ENCODE data around the gene TTL.

The TTL gene

GRCh38 chr2:112582314-112582746 lies 100.4 kb downstream of the TTL start:
- FAIRE-seq (peak; percentile 17), DNase-seq (ENCODE audit: insufficient read length) (no peak)
- TF ChIP-seq POLR2A (IDR thresholded peaks at IDR 0.05; ENCODE audit: low read depth, low read length) = no peak
- no peak for TF ChIP-seq POLR2AphosphoS5 (IDR thresholded peaks at IDR 0.05; ENCODE audit: low read depth, low read length)
- TF ChIP-seq TAF1 (IDR thresholded peaks at IDR 0.05; ENCODE audit: borderline replicate concordance, low read depth, low read length) = no peak

DNA sequence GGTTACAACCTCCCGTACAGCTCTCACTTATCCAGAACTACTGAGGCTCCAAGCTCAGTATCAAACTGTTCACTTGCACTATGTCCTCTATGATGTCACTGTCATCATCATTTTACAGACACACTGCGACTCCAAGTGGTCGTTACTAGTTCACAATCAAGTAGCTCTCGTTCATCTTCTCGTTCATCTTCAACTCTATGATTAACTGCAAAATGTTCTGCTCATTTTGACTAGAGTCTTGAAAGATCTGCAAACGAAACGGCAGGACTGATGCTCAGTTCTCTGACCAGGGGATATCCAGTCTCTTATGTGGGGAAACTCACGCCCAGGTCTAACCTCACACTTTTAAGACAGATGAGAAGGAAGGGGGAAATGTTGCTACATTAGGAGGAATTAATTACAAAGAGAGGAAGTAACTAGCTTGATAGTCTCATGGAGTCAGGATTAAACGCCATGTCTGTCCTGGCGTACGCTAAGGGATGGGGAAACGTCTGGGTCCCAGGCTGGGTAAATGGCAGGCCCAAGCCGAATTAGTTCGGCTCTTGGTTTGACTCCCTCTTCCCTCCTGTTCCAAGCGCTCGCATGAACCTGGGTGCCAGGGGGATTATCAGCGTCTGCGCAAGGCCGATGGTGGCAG lies 101.7 kb downstream of the TTL start:
- no peak for DNase-seq (ENCODE audit: insufficient read length)
- no peak for TF ChIP-seq POLR2A (IDR thresholded peaks at IDR 0.05; ENCODE audit: low read depth, low read length)
- TF ChIP-seq TAF1 (IDR thresholded peaks at IDR 0.05; ENCODE audit: borderline replicate concordance, low read depth, low read length) = no peak
- no peak for TF ChIP-seq POLR2AphosphoS5 (IDR thresholded peaks at IDR 0.05; ENCODE audit: low read depth, low read length)
- FAIRE-seq = peak; percentile 60

GRCh38 chr2:112584134-112584890 lies 102.4 kb downstream of the TTL start, which contains the start of gene CHCHD5:
CHCHD5 (plus strand) TSS chr2:112584609; CDS start chr2:112584648, 39 bp downstream.
- FAIRE-seq = peak; percentile 96
- TF ChIP-seq TAF1 (IDR thresholded peaks at IDR 0.05; ENCODE audit: borderline replicate concordance, low read depth, low read length) (peak; percentile 69; the same call in 1 of the 2 replicates), POLR2AphosphoS5 (IDR thresholded peaks at IDR 0.05; ENCODE audit: low read depth, low read length) (peak; percentile 95), POLR2A (IDR thresholded peaks at IDR 0.05; ENCODE audit: low read depth, low read length) (peak; percentile 86)
- peak; percentile 77 for DNase-seq (ENCODE audit: insufficient read length)

DNA sequence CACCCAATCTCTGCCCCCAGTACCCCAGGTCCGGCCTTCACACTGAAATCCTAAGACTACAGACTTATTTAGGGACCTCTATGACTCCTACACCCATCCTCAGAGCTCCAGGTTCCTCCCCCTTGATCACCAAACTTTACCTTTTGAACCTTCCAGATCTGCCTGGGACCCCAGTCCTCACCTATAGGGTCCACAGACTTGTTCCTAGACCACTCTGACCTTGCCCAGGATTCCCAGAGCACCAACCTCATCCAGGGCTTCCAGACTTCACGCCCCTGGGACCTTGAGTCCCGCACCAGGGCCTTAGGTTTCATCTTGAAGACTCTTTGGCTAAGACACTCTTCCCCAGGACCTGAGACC lies 102.9 kb downstream of the TTL start:
- no peak for TF ChIP-seq POLR2A (IDR thresholded peaks at IDR 0.05; ENCODE audit: low read depth, low read length)
- TF ChIP-seq POLR2AphosphoS5 (IDR thresholded peaks at IDR 0.05; ENCODE audit: low read depth, low read length) = no peak
- TF ChIP-seq TAF1 (IDR thresholded peaks at IDR 0.05; ENCODE audit: borderline replicate concordance, low read depth, low read length) = no peak; the same call in 1 of the 2 replicates
- no peak for DNase-seq (ENCODE audit: insufficient read length)
- no peak for FAIRE-seq

- TF ChIP-seq POLR2AphosphoS5 (IDR thresholded peaks at IDR 0.05; ENCODE audit: low read depth, low read length) (no peak), POLR2A (IDR thresholded peaks at IDR 0.05; ENCODE audit: low read depth, low read length) (no peak), TAF1 (IDR thresholded peaks at IDR 0.05; ENCODE audit: borderline replicate concordance, low read depth, low read length) (no peak)
- FAIRE-seq = no peak
These were observed 103.4 kb downstream of the TTL start for GRCh38 chr2:112585400-112585799.

GRCh38 chr2:112585873-112586464 lies 104.0 kb downstream of the TTL start:
- FAIRE-seq = no peak
- TF ChIP-seq POLR2AphosphoS5 (IDR thresholded peaks at IDR 0.05; ENCODE audit: low read depth, low read length) (no peak), POLR2A (IDR thresholded peaks at IDR 0.05; ENCODE audit: low read depth, low read length) (no peak), TAF1 (IDR thresholded peaks at IDR 0.05; ENCODE audit: borderline replicate concordance, low read depth, low read length) (no peak)
- no peak for DNase-seq (ENCODE audit: insufficient read length)

More at GRCh38 chr2:112585400-112585799, 103.4 kb downstream of the TTL start:
- DNase-seq (ENCODE audit: insufficient read length) = no peak

GRCh38 chr2:112588611-112589045 lies 106.7 kb downstream of the TTL start:
- TF ChIP-seq POLR2AphosphoS5 (IDR thresholded peaks at IDR 0.05; ENCODE audit: low read depth, low read length) (no peak), TAF1 (IDR thresholded peaks at IDR 0.05; ENCODE audit: borderline replicate concordance, low read depth, low read length) (no peak), POLR2A (IDR thresholded peaks at IDR 0.05; ENCODE audit: low read depth, low read length) (no peak)
- DNase-seq (ENCODE audit: insufficient read length) = no peak
- FAIRE-seq = no peak
